ENCODE data around the gene CD79A. TPM values are rescaled to one million over a fixed set of nuclear protein-coding genes. Genes with fewer than 3 reads are reported as not detected.

CD79A gene
- polyA plus RNA-seq: 0.75 TPM
- long read RNA-seq, donor 1: 0 reads
- long read RNA-seq, donor 2: 0 reads
- long read RNA-seq, donor 3, transcript CD79A-201 (5 exons, 1,258 nt): major isoform, 5 of 6 reads
- long read RNA-seq, donor 3, partial matches to known transcripts: 0 of 6 reads
- long read RNA-seq, donor 3, other reads (novel, unspliced or antisense): 0 of 6 reads
- long read RNA-seq, donor 4: 0 reads
- long read RNA-seq, donor 5: 0 reads
- long read RNA-seq, donor 6, partial matches to known transcripts: 0 of 1 reads
- long read RNA-seq, donor 6, other reads (novel, unspliced or antisense): 0 of 1 reads
- long read RNA-seq, donor 7: 0 reads
- long read RNA-seq, donor 8: 0 reads
- long read RNA-seq, donor 9, partial matches to known transcripts: 0 of 1 reads
- long read RNA-seq, donor 9, other reads (novel, unspliced or antisense): 0 of 1 reads
- long read RNA-seq, donor 10: 0 reads
- long read RNA-seq, donor 11: 0 reads

DNA sequence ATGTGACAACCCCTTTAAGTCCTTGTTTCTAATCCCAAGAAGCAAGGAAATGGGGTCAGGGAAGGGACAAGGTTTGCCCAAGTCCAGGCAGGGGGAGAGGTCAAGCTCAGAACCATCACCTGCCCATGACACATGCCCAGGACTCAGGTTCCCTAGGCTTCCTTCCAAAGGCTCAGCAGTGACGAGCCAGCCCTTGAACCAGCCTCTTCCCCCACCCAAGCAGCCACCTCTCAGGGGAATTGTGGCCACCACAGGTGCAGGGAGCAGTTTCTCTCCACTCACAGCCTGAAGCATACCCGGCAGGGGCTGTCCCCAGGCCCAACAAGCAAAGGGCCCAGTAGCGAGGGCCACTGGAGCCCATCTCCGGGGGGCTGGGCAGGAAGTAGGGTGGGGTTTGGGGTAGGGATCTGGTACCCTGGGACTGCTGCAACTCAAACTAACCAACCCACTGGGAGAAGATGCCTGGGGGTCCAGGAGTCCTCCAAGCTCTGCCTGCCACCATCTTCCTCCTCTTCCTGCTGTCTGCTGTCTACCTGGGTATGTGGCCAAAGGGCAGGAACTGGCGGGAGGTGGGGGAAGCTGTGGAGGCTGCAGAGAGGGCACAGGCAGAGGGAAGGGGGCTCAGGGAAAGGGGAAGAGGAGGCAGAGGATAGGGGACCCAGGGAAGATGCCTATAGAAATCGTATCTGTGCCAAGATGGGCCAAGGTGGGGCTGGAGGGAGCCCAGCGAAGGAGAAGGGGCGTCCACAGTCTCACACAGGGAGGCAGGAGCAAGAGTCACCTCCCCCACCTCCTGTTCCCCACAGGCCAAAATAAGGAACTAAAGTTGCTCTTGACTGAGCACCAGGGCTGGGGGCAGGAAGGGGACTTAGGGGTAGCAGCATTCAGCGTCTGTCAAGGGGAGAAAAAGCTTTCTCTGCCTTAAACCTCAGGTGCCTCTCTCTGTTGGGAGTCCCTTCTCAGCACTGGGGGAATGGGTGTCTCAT lies at the start of gene CD79A:
Gene CD79A, plus strand, starts transcription at position 433 of the 986 bp plus-strand sequence. Its CDS starts 26 bp downstream, at position 459.
- no peaks in the 10 kb centered on the region for H3K4me1 ChIP-seq (ENCODE audit: control insufficient read depth, insufficient read depth, low read length)
- no peak within 1 kb of the TSS for H3K27ac ChIP-seq (ENCODE audit: low read length)
- WGBS (ENCODE audit: insufficient coverage, low lambda C conversion rate): no CpG with 5 or more reads among the region's 9 CpGs
- no peak for DNase-seq
- peaks cover 13% of the 10 kb centered on the region for H3K27me3 ChIP-seq (ENCODE audit: control insufficient read depth, insufficient read depth, low read length)
- peaks cover 3% of the 10 kb centered on the region for H3K36me3 ChIP-seq (ENCODE audit: control insufficient read depth, insufficient read depth, low read length)
- no peaks in the 10 kb centered on the region for H3K9me3 ChIP-seq (ENCODE audit: control insufficient read depth, low read depth, low read length)
- H3K4me3 ChIP-seq (ENCODE audit: low read length): no peak within 1 kb of the TSS

DNA sequence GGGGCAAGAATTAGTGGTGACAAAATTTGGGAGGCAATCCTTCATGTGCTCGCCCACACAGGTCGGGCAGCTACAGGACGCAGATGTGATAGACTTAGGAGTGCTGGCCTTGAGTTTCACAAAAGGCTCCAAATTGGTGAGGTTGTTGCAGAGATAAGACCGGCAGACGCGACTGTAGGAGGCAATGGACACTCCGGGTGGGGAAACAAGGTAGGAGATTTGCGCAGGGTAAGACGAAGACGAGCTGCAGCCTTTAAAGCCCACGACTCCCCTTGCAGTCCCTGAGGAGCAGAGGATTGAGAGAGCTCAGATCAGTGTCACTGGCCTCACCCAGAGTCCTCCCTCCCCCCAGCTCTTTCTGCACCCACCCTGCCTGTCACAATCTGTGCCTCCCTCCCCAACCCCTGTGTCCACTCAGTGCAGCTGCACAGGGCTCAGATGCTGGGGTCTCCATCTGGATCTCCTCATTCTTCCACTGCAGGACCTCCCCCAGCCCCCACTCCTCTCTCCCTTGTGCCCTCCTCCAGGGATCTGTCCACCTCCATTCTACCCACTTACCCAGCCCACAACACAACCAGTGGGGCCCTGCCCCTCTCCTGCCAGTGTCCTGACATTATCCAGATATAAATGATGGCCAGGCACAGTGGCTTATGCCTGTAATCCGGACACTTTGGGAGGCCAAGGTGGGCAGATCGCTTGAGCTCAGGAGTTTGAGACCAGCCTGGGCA lies 38.9 kb upstream of the CD79A start:
- H3K4me3 ChIP-seq (ENCODE audit: low read length): no peak overlapping the region
- H3K27ac ChIP-seq (ENCODE audit: low read length): no peak overlapping the region
- DNase-seq: no peak
- H3K27me3 ChIP-seq (ENCODE audit: control insufficient read depth, insufficient read depth, low read length): peaks cover 29% of the 10 kb centered on the region
- H3K4me1 ChIP-seq (ENCODE audit: control insufficient read depth, insufficient read depth, low read length): no peaks in the 10 kb centered on the region
- H3K36me3 ChIP-seq (ENCODE audit: control insufficient read depth, insufficient read depth, low read length): no peaks in the 10 kb centered on the region
- H3K9me3 ChIP-seq (ENCODE audit: control insufficient read depth, low read depth, low read length): no peaks in the 10 kb centered on the region
- WGBS (ENCODE audit: insufficient coverage, low lambda C conversion rate): no CpG with 5 or more reads among the region's 13 CpGs

DNA sequence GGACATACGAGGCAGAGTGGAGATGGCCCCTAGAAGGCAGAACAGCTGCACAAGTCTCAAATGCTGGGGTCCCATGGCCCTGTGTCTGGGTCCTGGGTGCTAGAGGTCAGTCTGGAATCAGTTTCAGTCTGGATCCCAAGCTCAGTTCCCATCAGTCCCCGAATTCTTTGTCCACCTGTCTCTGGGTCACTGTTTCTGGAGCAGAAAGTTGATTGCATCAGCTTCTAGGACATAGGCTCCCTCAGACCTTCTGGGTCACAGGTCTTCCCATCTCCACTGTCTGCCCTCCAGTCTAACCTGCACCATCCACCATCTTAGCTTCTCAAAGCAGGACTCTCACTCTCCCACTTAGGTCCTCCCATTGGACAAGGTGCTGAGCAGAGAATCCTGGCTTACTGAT lies 37.9 kb upstream of the CD79A start:
- DNase-seq: no peak
- Histone ChIP-seq H3K9me3 (ENCODE audit: control insufficient read depth, low read depth, low read length) (no peaks in the 10 kb centered on the region), H3K27ac (ENCODE audit: low read length) (no peak overlapping the region), H3K27me3 (ENCODE audit: control insufficient read depth, insufficient read depth, low read length) (peaks cover 29% of the 10 kb centered on the region), H3K4me1 (ENCODE audit: control insufficient read depth, insufficient read depth, low read length) (no peaks in the 10 kb centered on the region), H3K36me3 (ENCODE audit: control insufficient read depth, insufficient read depth, low read length) (no peaks in the 10 kb centered on the region), H3K4me3 (ENCODE audit: low read length) (no peak overlapping the region)
- WGBS (ENCODE audit: insufficient coverage, low lambda C conversion rate): no CpG with 5 or more reads among the region's 2 CpGs

DNA sequence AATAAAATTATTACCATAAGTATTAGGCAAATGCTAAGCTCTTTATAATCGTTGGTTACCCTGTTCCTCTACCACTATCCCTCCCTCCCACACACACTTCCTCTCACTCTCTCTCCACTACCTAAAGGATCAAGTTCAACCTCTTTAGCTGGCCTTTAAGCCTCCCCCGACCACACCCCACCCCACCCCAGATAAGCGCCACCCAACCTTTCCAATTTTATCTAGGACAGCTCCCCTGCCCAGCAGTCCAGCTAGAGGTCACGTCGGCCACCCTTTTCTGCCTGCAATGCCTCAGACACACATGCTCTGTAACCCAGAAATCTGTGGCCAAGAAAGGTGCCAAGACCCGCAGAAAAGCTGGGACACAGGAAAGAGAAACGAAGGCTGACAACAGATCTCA lies 33.7 kb upstream of the CD79A start:
- no peak overlapping the region for H3K4me3 ChIP-seq (ENCODE audit: low read length)
- H3K36me3 ChIP-seq (ENCODE audit: control insufficient read depth, insufficient read depth, low read length): no peaks in the 10 kb centered on the region
- WGBS (ENCODE audit: insufficient coverage, low lambda C conversion rate): 40% methylated on average over 1 of the region's 7 CpGs
- H3K27ac ChIP-seq (ENCODE audit: low read length): no peak overlapping the region
- no peaks in the 10 kb centered on the region for H3K4me1 ChIP-seq (ENCODE audit: control insufficient read depth, insufficient read depth, low read length)
- peaks cover 3% of the 10 kb centered on the region for H3K9me3 ChIP-seq (ENCODE audit: control insufficient read depth, low read depth, low read length)
- no peak for DNase-seq
- H3K27me3 ChIP-seq (ENCODE audit: control insufficient read depth, insufficient read depth, low read length): peaks cover 9% of the 10 kb centered on the region

DNA sequence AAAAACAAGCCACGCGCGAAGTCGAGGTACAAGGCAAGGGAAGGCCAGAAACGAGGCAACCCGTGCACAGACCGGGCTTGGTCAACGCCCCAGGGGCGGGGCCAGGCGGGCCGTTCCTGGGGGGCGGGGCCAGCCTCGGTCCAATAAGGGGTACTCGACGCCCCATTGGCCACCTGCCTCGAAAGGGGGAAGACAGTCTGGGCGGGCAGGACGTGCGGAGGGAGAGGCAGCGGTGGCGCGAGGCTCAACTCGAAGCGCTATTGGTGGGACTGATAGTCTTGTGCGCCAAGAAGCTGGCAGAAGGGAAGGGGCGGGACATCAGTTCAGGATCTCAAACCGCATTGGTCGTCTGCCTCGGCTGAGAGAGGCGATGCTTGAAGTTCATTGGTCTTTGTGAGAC lies 32.5 kb upstream of the CD79A start, which contains the start of gene LYPD4:
Gene LYPD4, minus strand, starts transcription at position 83 of the 400 bp plus-strand sequence. CDS start 5,398 bp downstream, outside the sequence.
- 88% methylated on average over 5 of the region's 30 CpGs for WGBS (ENCODE audit: insufficient coverage, low lambda C conversion rate)

DNA sequence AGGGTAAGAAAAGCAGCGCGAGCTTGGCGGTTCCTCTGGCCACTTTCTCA lies 32.3 kb upstream of the CD79A start, which contains the start of gene DMRTC2:
Gene DMRTC2, plus strand, starts transcription at position 42 of the 50 bp plus-strand sequence. CDS start 2,387 bp downstream, outside the sequence.
- no CpG with 5 or more reads among the region's 3 CpGs for WGBS (ENCODE audit: insufficient coverage, low lambda C conversion rate)

More for the DNA sequence above, 32.5 kb upstream of the CD79A start, which contains the start of gene LYPD4:
- H3K27me3 ChIP-seq (ENCODE audit: control insufficient read depth, insufficient read depth, low read length): peaks cover 3% of the 10 kb centered on the region
- DNase-seq: no peak
- no peak within 1 kb of the TSS for H3K27ac ChIP-seq (ENCODE audit: low read length)
- no peaks in the 10 kb centered on the region for H3K4me1 ChIP-seq (ENCODE audit: control insufficient read depth, insufficient read depth, low read length)
- H3K4me3 ChIP-seq (ENCODE audit: low read length): no peak within 1 kb of the TSS
- H3K36me3 ChIP-seq (ENCODE audit: control insufficient read depth, insufficient read depth, low read length): no peaks in the 10 kb centered on the region
- H3K9me3 ChIP-seq (ENCODE audit: control insufficient read depth, low read depth, low read length): peaks cover 3% of the 10 kb centered on the region

DNA sequence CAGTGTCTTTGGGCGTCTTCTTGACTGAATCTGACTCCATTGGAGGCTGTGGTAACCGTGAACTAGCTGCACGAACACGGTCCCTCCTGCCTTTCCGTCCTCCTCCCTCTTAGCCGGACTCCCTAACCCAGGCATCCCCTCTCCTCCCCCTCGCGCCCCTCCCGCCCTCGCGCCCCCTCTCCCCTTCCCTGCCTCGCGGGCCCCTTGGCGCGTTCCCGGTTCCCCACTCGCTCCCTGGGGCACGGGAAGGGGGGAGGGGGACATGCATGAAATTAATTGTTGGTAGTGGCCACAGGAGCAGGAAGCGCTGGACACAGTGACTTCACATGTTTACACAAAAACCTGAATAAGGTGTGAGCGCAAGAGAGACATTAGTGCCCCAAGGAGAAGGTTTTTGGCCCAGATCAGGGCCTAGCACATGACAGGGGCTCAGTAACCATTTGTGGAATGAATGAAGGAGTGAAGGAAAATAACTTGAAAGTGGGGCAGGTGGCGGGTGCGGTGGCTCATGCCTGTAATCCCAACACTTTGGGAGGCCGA lies 32.0 kb upstream of the CD79A start:
- Histone ChIP-seq H3K4me1 (ENCODE audit: control insufficient read depth, insufficient read depth, low read length) (no peaks in the 10 kb centered on the region), H3K9me3 (ENCODE audit: control insufficient read depth, low read depth, low read length) (peaks cover 3% of the 10 kb centered on the region), H3K27me3 (ENCODE audit: control insufficient read depth, insufficient read depth, low read length) (peaks cover 4% of the 10 kb centered on the region), H3K27ac (ENCODE audit: low read length) (no peak overlapping the region), H3K36me3 (ENCODE audit: control insufficient read depth, insufficient read depth, low read length) (no peaks in the 10 kb centered on the region), H3K4me3 (ENCODE audit: low read length) (no peak overlapping the region)
- 80% methylated on average over 1 of the region's 23 CpGs for WGBS (ENCODE audit: insufficient coverage, low lambda C conversion rate)
- no peak for DNase-seq

More for the DNA sequence above, 32.3 kb upstream of the CD79A start, which contains the start of gene DMRTC2:
- no peaks in the 10 kb centered on the region for H3K36me3 ChIP-seq (ENCODE audit: control insufficient read depth, insufficient read depth, low read length)
- peaks cover 3% of the 10 kb centered on the region for H3K27me3 ChIP-seq (ENCODE audit: control insufficient read depth, insufficient read depth, low read length)
- H3K27ac ChIP-seq (ENCODE audit: low read length): no peak within 1 kb of the TSS
- H3K9me3 ChIP-seq (ENCODE audit: control insufficient read depth, low read depth, low read length): peaks cover 3% of the 10 kb centered on the region
- H3K4me3 ChIP-seq (ENCODE audit: low read length): no peak within 1 kb of the TSS
- no peak for DNase-seq
- H3K4me1 ChIP-seq (ENCODE audit: control insufficient read depth, insufficient read depth, low read length): no peaks in the 10 kb centered on the region

DNA sequence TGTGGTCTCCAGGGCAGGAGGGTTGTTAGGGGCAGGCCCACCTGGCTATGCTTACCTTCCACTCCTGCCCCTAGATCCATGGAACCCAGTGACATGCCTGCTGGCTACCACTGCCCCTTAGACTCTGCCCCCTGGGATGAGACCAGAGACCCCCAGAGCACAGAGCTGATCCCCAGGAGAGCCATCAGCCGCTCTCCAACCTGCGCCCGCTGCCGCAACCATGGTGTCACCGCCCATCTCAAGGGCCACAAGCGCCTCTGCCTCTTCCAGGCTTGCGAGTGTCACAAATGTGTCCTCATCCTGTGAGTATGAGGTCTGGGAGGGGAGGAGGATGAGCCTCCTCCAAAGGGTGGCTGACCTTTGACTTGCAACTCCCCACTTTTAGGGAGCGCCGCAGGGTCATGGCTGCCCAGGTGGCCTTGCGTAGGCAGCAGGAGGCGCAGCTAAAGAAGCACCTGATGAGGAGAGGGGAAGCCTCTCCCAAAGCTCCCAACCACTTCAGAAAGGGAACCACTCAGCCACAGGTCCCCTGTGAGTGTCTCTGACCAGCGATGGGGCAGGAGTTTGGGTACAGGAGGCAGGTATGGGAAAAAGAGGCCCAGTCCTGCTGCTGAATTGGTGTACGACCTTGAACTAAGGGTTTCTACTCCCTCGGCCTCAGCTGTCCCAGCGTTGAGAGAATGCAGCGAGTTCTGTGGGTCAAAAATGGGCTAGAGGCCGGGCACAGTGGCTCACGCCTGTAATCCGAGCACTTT lies 29.6 kb upstream of the CD79A start:
- Histone ChIP-seq H3K27me3 (ENCODE audit: control insufficient read depth, insufficient read depth, low read length) (peaks cover 26% of the 10 kb centered on the region), H3K4me1 (ENCODE audit: control insufficient read depth, insufficient read depth, low read length) (no peaks in the 10 kb centered on the region), H3K36me3 (ENCODE audit: control insufficient read depth, insufficient read depth, low read length) (no peaks in the 10 kb centered on the region), H3K4me3 (ENCODE audit: low read length) (no peak overlapping the region), H3K27ac (ENCODE audit: low read length) (no peak overlapping the region), H3K9me3 (ENCODE audit: control insufficient read depth, low read depth, low read length) (peaks cover 3% of the 10 kb centered on the region)
- no peak for DNase-seq
- no CpG with 5 or more reads among the region's 19 CpGs for WGBS (ENCODE audit: insufficient coverage, low lambda C conversion rate)

DNA sequence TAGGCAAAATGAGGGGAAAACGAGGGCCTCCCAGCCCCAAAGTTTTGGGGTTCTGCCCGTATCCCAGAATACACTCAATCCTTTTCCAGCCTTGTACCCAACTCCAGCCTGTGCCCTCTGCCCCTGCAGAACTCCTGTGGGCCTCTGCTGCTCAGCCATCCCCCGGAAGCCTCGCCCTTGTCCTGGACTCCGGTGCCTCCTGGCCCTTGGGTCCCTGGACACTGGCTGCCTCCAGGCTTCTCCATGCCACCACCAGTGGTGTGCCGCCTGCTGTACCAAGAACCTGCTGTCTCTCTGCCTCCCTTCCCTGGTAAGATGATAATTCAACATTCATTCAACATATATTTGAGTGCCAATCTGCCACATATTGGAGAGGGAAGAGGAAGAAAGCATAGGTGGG lies 28.4 kb upstream of the CD79A start:
- peaks cover 3% of the 10 kb centered on the region for H3K9me3 ChIP-seq (ENCODE audit: control insufficient read depth, low read depth, low read length)
- WGBS (ENCODE audit: insufficient coverage, low lambda C conversion rate): no CpG with 5 or more reads among the region's 6 CpGs
- H3K36me3 ChIP-seq (ENCODE audit: control insufficient read depth, insufficient read depth, low read length): no peaks in the 10 kb centered on the region
- no peak overlapping the region for H3K4me3 ChIP-seq (ENCODE audit: low read length)
- H3K27me3 ChIP-seq (ENCODE audit: control insufficient read depth, insufficient read depth, low read length): peaks cover 31% of the 10 kb centered on the region
- H3K27ac ChIP-seq (ENCODE audit: low read length): no peak overlapping the region
- no peaks in the 10 kb centered on the region for H3K4me1 ChIP-seq (ENCODE audit: control insufficient read depth, insufficient read depth, low read length)
- no peak for DNase-seq
